Neural progenitor cell (in vitro differentiated cells): ENCODE data around the gene SPRING1.

Experiments used
- CTCF ChIP-seq: fragments of 200-600 bp; sonication (generic); IDR thresholded peaks from 2 replicates; pipeline ENCODE4 v1.5.1; 2017; ENCODE audit warnings: antibody characterized with exemption, mild to moderate bottlenecking
- EZH2 ChIP-seq: fragments of 200-600 bp; sonication (generic); IDR thresholded peaks from 2 replicates; pipeline ENCODE4 v1.6.1; 2017; ENCODE audit warnings: antibody characterized with exemption, mild to moderate bottlenecking, moderate library complexity

GRCh38 chr12:116700066-116700465, 37.8 kb downstream of the SPRING1 start:
- TF ChIP-seq CTCF (no peak), EZH2 (no peak)
